HCT116 (cell line): ENCODE results near the gene FRS2. TPM values are rescaled to one million over a fixed set of nuclear protein-coding genes. Genes with fewer than 3 reads are reported as not detected.

ENCODE experiments used
- ATAC-seq: fragments of 200-7000 bp; cut with Tn5 transposase; 2 replicates; pipeline ENCODE4 v1.9.1; 2020; ENCODE audit warnings: mild to moderate bottlenecking, moderate library complexity
- BruUV-seq: library from RNA; stranded (reverse); fragments of 400-500 nt; replicated peaks from 2 replicates; lab custom pipeline; 2021; lab: Mats Ljungman, UMichigan
- CTCF ChIA-PET: fragments of 300-600 bp; sonication (Branson Sonifier 250); formaldehyde crosslinking; loops from one replicate; lab custom pipeline; 2021; ENCODE audit warnings: antibody characterized with exemption; lab: Charles Lee
- POLR2A ChIA-PET: fragments of 300-600, 350-600 bp; sonication (Branson Sonifier 250); formaldehyde crosslinking; loops from one replicate; lab custom pipeline; 2021; ENCODE audit warnings: antibody characterized with exemption; lab: Charles Lee
- RAD21 ChIA-PET, 2 experiments: fragments of 300-600 bp; sonication (Branson Sonifier 250); formaldehyde crosslinking; loops; one replicate each; lab custom pipeline; 2023; ENCODE audit warnings: low total read pairs in 2 of 2; ENCODE audit not compliant: uncharacterized antibody in 2 of 2, unreplicated experiment in 2 of 2, low non-redundant PET in 1 of 2; lab: Charles Lee
- DNase-seq: peaks from one replicate; pipeline ENCODE4 v3.0.0-alpha.2; 2010; ENCODE audit warnings: low read depth, low spot score
- H2AFZ ChIP-seq: fragments of 200-600 bp; shearing (Covaris generic), sonication (generic); 2 replicates; pipeline ENCODE4 v1.6.1; 2017; ENCODE audit warnings: low read depth, mixed run types, mixed read lengths, antibody characterized with exemption, low read length; ENCODE audit not compliant: poor library complexity, severe bottlenecking
- H3K27ac ChIP-seq: 2 replicates; pipeline ENCODE4 v1.5.1; 2012; ENCODE audit warnings: low read depth, low read length
- H3K27me3 ChIP-seq: fragments of 200-600 bp; sonication (generic); 2 replicates; pipeline ENCODE4 v1.6.1; 2016; ENCODE audit warnings: mixed run types, low read length, mixed read lengths; ENCODE audit not compliant: insufficient read depth
- H3K36me3 ChIP-seq, 2 experiments: fragments of 200-500 bp in 1 of 2; fragments of 200-600 bp in 1 of 2; sonication (Bioruptor generic) in 1 of 2; sonication (generic) in 1 of 2; 2 replicates each; pipeline versions ENCODE4 v1.5.1 to v1.6.1; 2014 to 2016; ENCODE audit warnings: low read length in 2 of 2, inconsistent platforms in 1 of 2, mixed read lengths in 1 of 2, mixed run types in 1 of 2; ENCODE audit not compliant: insufficient read depth in 2 of 2, control insufficient read depth in 1 of 2
- H3K4me1 ChIP-seq, 2 experiments: fragments of 200-600 bp in 1 of 2; sonication (generic) in 1 of 2; 2 replicates each; pipeline versions ENCODE4 v1.5.1 to v1.6.1; 2012 to 2017; ENCODE audit warnings: low read length in 2 of 2, inconsistent platforms in 1 of 2, mild to moderate bottlenecking in 1 of 2, mixed read lengths in 1 of 2, mixed run types in 1 of 2, moderate library complexity in 1 of 2; ENCODE audit not compliant: insufficient read depth in 2 of 2, control insufficient read depth in 1 of 2
- H3K4me2 ChIP-seq: fragments of 200-600 bp; sonication (generic); 2 replicates; pipeline ENCODE4 v1.6.1; 2017; ENCODE audit warnings: mixed run types, low read length, mixed read lengths
- H3K4me3 ChIP-seq, 2 experiments: fragments of 200-600 bp in 1 of 2; sonication (generic) in 1 of 2; replicated peaks in 1 of 2; 2 replicates each; pipeline ENCODE4 v1.5.1; 2011 to 2016; ENCODE audit warnings: low read length in 2 of 2, control low read depth in 1 of 2, low read depth in 1 of 2, mild to moderate bottlenecking in 1 of 2, mixed read lengths in 1 of 2, mixed run types in 1 of 2
- H3K79me2 ChIP-seq: fragments of 200-600 bp; sonication (generic); 2 replicates; pipeline ENCODE4 v1.6.1; 2017; ENCODE audit warnings: mild to moderate bottlenecking, mixed run types, low read length, moderate library complexity, mixed read lengths; ENCODE audit not compliant: insufficient read depth
- H3K9ac ChIP-seq: fragments of 200-600 bp; sonication (generic); 2 replicates; pipeline ENCODE4 v1.6.1; 2016; ENCODE audit warnings: low read length, mixed read lengths
- H3K9me2 ChIP-seq: fragments of 200-600 bp; sonication (generic), shearing (Covaris generic); 2 replicates; pipeline ENCODE4 v1.6.1; 2017; ENCODE audit warnings: mixed run types, mild to moderate bottlenecking, moderate library complexity; ENCODE audit not compliant: insufficient read depth
- H3K9me3 ChIP-seq, 2 experiments: fragments of 200-500 bp in 1 of 2; fragments of 200-600 bp in 1 of 2; sonication (Bioruptor generic) in 1 of 2; sonication (generic) in 1 of 2; 2 replicates each; pipeline ENCODE4 v1.6.1; 2014 to 2017; ENCODE audit warnings: low read length in 2 of 2, mixed read lengths in 2 of 2, inconsistent platforms in 1 of 2, low read depth in 1 of 2, mild to moderate bottlenecking in 1 of 2, mixed run types in 1 of 2, moderate library complexity in 1 of 2; ENCODE audit not compliant: control insufficient read depth in 1 of 2, insufficient read depth in 1 of 2
- H4K20me1 ChIP-seq: fragments of 200-600 bp; sonication (generic), shearing (Covaris generic); 2 replicates; pipeline ENCODE4 v1.6.1; 2017; ENCODE audit warnings: mixed run types, mild to moderate bottlenecking, moderate library complexity; ENCODE audit not compliant: insufficient read depth
- CBX3 ChIP-seq: IDR thresholded peaks from 2 replicates; pipeline ENCODE4 v1.6.1; 2012; ENCODE audit warnings: low read depth
- ELF1 ChIP-seq: IDR thresholded peaks from 2 replicates; pipeline ENCODE4 v1.6.1; 2012; ENCODE audit warnings: low read depth, borderline replicate concordance
- EZH2 ChIP-seq: fragments of 200-600 bp; sonication (generic); IDR thresholded peaks from 2 replicates; pipeline ENCODE4 v1.6.1; 2017; ENCODE audit warnings: antibody characterized with exemption, mixed run types
- EZH2phosphoT487 ChIP-seq: fragments of 200-600 bp; IDR thresholded peaks from 2 replicates; pipeline ENCODE4 v1.6.1; 2018; ENCODE audit warnings: antibody characterized with exemption, borderline replicate concordance
- FOSL1 ChIP-seq: IDR thresholded peaks from 2 replicates; pipeline ENCODE4 v1.6.1; 2012; ENCODE audit warnings: low read depth
- POLR2A ChIP-seq: IDR thresholded peaks from 2 replicates; pipeline ENCODE4 v1.7.0; 2011; ENCODE audit warnings: borderline replicate concordance; ENCODE audit not compliant: insufficient read depth, insufficient read length; ENCODE audit errors: extremely low read depth
- POLR2AphosphoS5 ChIP-seq: IDR thresholded peaks from 2 replicates; pipeline ENCODE4 v1.6.1; 2011; ENCODE audit warnings: mild to moderate bottlenecking, low read depth, low read length, moderate library complexity
- RAD21 ChIP-seq: IDR thresholded peaks from 2 replicates; pipeline ENCODE4 v1.6.1; 2012; ENCODE audit warnings: low read depth, mild to moderate bottlenecking
- SIN3A ChIP-seq: IDR thresholded peaks from 2 replicates; pipeline ENCODE4 v1.6.1; 2012; ENCODE audit warnings: low read depth
- SRF ChIP-seq: IDR thresholded peaks from 2 replicates; pipeline ENCODE4 v1.6.1; 2012; ENCODE audit warnings: low read depth
- ZFX ChIP-seq: fragments of 450-650 bp; IDR thresholded peaks from 2 replicates; pipeline ENCODE4 v1.6.1; 2017
- intact Hi-C: fragments of 100-400 bp; cut with micrococcal nuclease; formaldehyde crosslinking; loops from 2 replicates; pipeline ENCODE4 v1.10.0; 2022
- total RNA-seq: library from RNA; stranded (reverse); gene quantifications from one replicate; pipeline ENCODE4 v1.2.1, GENCODE V29; 2021; ENCODE audit not compliant: unreplicated experiment
- TF ChIP-seq, protein P1 (sequence below): IDR thresholded peaks from 2 replicates; pipeline ENCODE4 v1.6.1; 2012
- TF ChIP-seq, protein P2 (sequence below): IDR thresholded peaks from 2 replicates; pipeline ENCODE4 v1.6.1; 2011; ENCODE audit warnings: mild to moderate bottlenecking, low read length, moderate library complexity; ENCODE audit not compliant: insufficient replicate concordance; ENCODE audit errors: extremely low read depth

The FRS2 gene
- total RNA-seq, 1 experiment from 2014 or later: 14.7 TPM

DNA sequence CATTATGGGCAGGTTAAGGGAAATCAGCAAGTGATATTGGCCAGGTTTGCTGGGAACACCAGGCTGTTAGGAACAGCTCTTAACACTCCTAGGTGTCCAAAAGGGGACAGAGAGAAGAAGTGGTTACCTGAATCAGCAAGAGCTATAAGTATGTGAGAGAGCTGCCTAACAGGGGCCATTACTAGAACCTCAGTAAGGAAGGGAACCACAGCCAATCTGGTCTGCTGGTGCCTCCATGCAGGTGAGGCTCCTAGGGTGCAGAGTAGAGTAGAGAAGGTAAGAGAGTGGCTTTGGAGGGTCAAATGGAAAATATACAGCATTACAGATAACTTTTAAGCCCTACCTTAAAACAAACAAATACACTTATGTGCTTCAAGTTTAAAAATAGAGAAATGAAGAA is 78.5 kb downstream of the FRS2 start:
- CTCF ChIA-PET: interaction anchor here (0.9 kb wide), 1 partner anchor 22 kb away, joined by 3 read pairs; no protein-coding TSS in a partner anchor
- POLR2A ChIA-PET: no interaction called here
- DNase-seq: no peak
- Histone ChIP-seq H3K4me2 (no peak overlapping the region), H4K20me1 (no peaks in the 10 kb centered on the region), H3K9me3 (no peaks in the 10 kb centered on the region), H3K27ac (no peak overlapping the region), H3K4me3 (no peak overlapping the region), H2AFZ (no peak overlapping the region), H3K36me3 (no peaks in the 10 kb centered on the region), H3K9me2 (no peaks in the 10 kb centered on the region), H3K4me1 (peaks cover 6 to 10% of the 10 kb centered on the region in 2 experiments), H3K9ac (no peak overlapping the region), H3K79me2 (no peaks in the 10 kb centered on the region), H3K27me3 (no peaks in the 10 kb centered on the region)
- intact Hi-C loops: no loop called here
- no peak for TF ChIP-seq ELF1
- no peak for TF ChIP-seq POLR2A
- TF ChIP-seq RAD21: no peak
- TF ChIP-seq SIN3A: no peak
- TF ChIP-seq ZFX: no peak
- TF ChIP-seq, protein P1, sequence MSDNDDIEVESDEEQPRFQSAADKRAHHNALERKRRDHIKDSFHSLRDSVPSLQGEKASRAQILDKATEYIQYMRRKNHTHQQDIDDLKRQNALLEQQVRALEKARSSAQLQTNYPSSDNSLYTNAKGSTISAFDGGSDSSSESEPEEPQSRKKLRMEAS: no peak
- TF ChIP-seq, protein P2, sequence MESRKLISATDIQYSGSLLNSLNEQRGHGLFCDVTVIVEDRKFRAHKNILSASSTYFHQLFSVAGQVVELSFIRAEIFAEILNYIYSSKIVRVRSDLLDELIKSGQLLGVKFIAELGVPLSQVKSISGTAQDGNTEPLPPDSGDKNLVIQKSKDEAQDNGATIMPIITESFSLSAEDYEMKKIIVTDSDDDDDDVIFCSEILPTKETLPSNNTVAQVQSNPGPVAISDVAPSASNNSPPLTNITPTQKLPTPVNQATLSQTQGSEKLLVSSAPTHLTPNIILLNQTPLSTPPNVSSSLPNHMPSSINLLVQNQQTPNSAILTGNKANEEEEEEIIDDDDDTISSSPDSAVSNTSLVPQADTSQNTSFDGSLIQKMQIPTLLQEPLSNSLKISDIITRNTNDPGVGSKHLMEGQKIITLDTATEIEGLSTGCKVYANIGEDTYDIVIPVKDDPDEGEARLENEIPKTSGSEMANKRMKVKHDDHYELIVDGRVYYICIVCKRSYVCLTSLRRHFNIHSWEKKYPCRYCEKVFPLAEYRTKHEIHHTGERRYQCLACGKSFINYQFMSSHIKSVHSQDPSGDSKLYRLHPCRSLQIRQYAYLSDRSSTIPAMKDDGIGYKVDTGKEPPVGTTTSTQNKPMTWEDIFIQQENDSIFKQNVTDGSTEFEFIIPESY: no peak
- no peak for TF ChIP-seq POLR2AphosphoS5
- no peak for TF ChIP-seq FOSL1
- no peak for TF ChIP-seq CBX3
- TF ChIP-seq SRF: no peak
- no peak for TF ChIP-seq EZH2
- TF ChIP-seq EZH2phosphoT487: no peak
- ATAC-seq: no peak
- RAD21 ChIA-PET: no interaction called here
- no TSS peak for BruUV-seq
